Left ventricle myocardium inferior (tissue), 1 donor: ENCODE measurements around the gene MPPED2. TPM values are rescaled to one million over a fixed set of nuclear protein-coding genes. Genes with fewer than 3 reads are reported as not detected.

Experiments used
- DNase-seq: peaks from one replicate; pipeline ENCODE4 v3.0.0-alpha.2; 2020
- H3K27ac ChIP-seq: fragments of 200-600 bp; replicated peaks from 2 replicates; pipeline ENCODE4 v1.8.0; 2021
- H3K27me3 ChIP-seq: fragments of 200-600 bp; 2 replicates; pipeline ENCODE4 v1.8.0; 2021; ENCODE audit warnings: low read depth
- H3K36me3 ChIP-seq: fragments of 200-600 bp; 2 replicates; pipeline ENCODE4 v1.8.0; 2021
- H3K4me1 ChIP-seq: fragments of 200-600 bp; 2 replicates; pipeline ENCODE4 v1.8.0; 2021
- H3K4me3 ChIP-seq: fragments of 200-600 bp; 2 replicates; pipeline ENCODE4 v1.8.0; 2021; ENCODE audit warnings: mild to moderate bottlenecking, moderate library complexity
- H3K9me3 ChIP-seq: fragments of 200-600 bp; replicated peaks from 2 replicates; pipeline ENCODE4 v1.8.0; 2021
- intact Hi-C: fragments of 100-400 bp; cut with micrococcal nuclease; formaldehyde crosslinking; loops from one replicate; pipeline ENCODE4 v1.11.0; 2022
- total RNA-seq: library from RNA; stranded (reverse); fragmentation: NEBNext Ultra II Directional; extraction: Animal tissue kit (Norgen Biotek cat#: 25700); gene quantifications from one replicate; pipeline ENCODE4 v1.2.1, GENCODE V29; 2021
- TF ChIP-seq, protein P1 (sequence below): fragments of 200-600 bp; IDR thresholded peaks from 2 replicates; pipeline ENCODE4 v1.8.0; 2021; ENCODE audit warnings: antibody characterized with exemption, mild to moderate bottlenecking, borderline replicate concordance
- donor health status: DM: no; HTN: yes; CAD: no; lungs with severe emphysema.

MPPED2 gene
- total RNA-seq, 1 donor from 2014 or later, result 10.8 TPM

DNA sequence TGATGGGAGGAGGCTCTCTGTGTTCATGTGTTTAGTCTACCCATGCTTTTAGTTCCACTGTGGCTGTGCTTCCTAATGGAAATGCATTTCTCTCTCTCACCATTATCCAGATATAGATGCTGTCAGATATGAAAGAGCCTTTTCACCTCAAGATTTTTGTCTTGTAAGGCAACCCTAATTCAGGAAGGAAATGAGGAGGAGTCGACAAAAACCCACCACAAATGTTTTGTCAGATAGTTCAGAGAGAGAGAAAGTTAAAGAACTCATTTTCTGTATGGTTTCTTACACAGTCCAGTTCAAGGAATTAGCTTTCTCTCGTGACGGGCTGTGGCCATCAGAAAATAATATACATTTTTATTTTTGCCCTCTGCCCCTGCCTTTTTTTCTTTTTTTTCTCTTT, 180.8 kb downstream of the MPPED2 start:
- TF ChIP-seq, protein P1, sequence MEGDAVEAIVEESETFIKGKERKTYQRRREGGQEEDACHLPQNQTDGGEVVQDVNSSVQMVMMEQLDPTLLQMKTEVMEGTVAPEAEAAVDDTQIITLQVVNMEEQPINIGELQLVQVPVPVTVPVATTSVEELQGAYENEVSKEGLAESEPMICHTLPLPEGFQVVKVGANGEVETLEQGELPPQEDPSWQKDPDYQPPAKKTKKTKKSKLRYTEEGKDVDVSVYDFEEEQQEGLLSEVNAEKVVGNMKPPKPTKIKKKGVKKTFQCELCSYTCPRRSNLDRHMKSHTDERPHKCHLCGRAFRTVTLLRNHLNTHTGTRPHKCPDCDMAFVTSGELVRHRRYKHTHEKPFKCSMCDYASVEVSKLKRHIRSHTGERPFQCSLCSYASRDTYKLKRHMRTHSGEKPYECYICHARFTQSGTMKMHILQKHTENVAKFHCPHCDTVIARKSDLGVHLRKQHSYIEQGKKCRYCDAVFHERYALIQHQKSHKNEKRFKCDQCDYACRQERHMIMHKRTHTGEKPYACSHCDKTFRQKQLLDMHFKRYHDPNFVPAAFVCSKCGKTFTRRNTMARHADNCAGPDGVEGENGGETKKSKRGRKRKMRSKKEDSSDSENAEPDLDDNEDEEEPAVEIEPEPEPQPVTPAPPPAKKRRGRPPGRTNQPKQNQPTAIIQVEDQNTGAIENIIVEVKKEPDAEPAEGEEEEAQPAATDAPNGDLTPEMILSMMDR, result no peak
- Histone ChIP-seq H3K36me3 (no peaks in the 10 kb centered on the region), H3K9me3 (no peaks in the 10 kb centered on the region), H3K4me3 (no peak overlapping the region), H3K27ac (no peak overlapping the region), H3K4me1 (peaks cover 11% of the 10 kb centered on the region), H3K27me3 (no peaks in the 10 kb centered on the region)
- intact Hi-C loops, result no loop called here
- no peak for DNase-seq

DNA sequence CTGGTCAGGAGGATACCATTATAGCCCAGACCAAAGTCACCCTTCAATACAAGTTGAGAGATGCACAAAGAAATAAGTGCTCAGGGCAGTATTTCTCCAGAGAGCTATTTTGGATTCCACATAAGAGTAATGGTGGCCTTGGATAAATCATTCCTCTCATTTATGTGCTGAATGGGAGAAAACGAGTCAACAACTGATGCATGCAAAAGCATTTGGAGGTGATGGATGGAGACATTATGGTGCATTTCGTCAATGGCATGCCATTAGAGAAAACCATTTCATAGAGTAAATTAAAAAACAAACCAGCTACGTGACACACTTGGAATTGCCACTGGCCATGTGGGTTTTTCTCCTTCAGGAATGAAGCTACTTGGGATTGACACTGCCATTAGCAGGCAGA, 182.0 kb downstream of the MPPED2 start:
- Histone ChIP-seq H3K9me3 (no peaks in the 10 kb centered on the region), H3K27me3 (no peaks in the 10 kb centered on the region), H3K4me1 (peaks cover 11% of the 10 kb centered on the region), H3K4me3 (no peak overlapping the region), H3K36me3 (no peaks in the 10 kb centered on the region), H3K27ac (no peak overlapping the region)
- TF ChIP-seq, protein P1, result no peak
- intact Hi-C loops, result no loop called here
- no peak for DNase-seq

DNA sequence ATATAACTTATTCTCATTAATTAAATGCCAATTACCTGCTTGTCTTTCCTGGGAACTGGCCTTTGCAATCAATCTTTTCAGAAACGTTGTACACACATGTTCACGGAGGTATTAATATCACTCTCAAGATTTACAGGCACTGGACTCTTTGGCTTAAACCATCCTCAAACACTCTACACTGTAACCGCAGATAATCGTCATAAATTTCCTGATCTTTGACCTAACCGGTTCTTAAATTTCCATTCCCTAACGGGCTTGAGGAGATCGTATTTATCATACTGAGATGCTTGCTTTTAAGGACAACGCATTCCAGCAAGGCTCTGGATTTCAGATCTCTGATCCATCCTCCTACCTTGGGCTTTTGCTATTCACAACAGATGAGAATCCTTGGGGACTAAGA, 190.4 kb downstream of the MPPED2 start:
- H3K27ac ChIP-seq, result no peak overlapping the region
- H3K9me3 ChIP-seq, result no peaks in the 10 kb centered on the region
- H3K4me1 ChIP-seq, result peaks cover 18% of the 10 kb centered on the region
- no peaks in the 10 kb centered on the region for H3K27me3 ChIP-seq
- TF ChIP-seq, protein P1, result no peak
- no peak overlapping the region for H3K4me3 ChIP-seq
- no peak for DNase-seq
- H3K36me3 ChIP-seq, result no peaks in the 10 kb centered on the region
- intact Hi-C loops, result no loop called here

DNA sequence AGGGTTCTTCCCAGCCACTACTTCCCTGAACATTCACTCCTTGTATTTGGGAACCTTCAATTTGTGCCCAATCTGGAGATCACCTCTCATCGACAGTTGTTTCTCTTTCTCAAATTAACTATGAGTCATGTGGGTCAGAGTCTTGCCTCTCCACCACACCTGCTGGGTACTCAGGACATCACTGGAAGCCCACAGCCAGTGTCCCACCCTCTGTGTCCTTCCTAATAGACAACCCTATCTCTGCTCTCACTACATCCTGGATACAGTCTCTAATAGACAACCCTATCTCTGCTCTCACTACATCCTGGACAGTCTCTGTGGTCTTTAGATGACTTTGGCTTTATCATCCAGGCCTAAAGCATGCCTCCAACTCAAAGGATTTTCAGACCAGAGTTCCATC, 193.1 kb downstream of the MPPED2 start:
- intact Hi-C loops, result no loop called here
- no peak for DNase-seq
- no peaks in the 10 kb centered on the region for H3K27me3 ChIP-seq
- H3K4me1 ChIP-seq, result peaks cover 28% of the 10 kb centered on the region
- no peak overlapping the region for H3K4me3 ChIP-seq
- TF ChIP-seq, protein P1, result no peak
- H3K27ac ChIP-seq, result peak overlapping the region; percentile 21
- H3K9me3 ChIP-seq, result no peaks in the 10 kb centered on the region
- no peaks in the 10 kb centered on the region for H3K36me3 ChIP-seq

DNA sequence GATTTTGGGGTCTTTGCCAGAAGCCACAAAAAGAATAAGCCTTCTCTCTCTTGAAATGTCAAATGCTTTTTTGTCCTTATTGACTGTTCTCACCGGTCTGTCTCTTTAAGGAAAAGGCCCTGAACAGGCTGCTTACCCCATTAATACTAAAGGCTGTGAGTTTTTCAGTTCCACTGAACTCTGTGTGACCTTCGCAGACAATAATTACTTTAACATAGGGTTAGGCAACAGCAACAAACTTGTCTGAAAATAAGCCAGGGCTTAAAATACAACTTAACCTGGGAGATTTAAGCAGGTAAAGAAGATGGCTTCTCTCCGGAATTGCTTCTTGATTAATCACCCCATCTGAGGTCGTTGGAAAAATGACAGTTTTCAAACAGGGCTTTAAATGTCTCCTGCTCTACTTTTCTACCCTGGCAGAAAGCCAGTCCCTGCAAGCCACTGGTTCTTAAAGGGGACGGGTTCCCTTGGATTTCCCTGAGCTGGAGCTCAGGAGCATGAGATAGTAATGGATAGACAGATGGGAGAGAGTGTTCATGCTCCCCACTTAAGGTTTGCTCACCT, 193.8 kb downstream of the MPPED2 start:
- Histone ChIP-seq H3K27ac (peak overlapping the region; percentile 21), H3K9me3 (no peaks in the 10 kb centered on the region), H3K4me3 (peak overlapping the region; percentile 24), H3K36me3 (no peaks in the 10 kb centered on the region), H3K4me1 (peaks cover 28% of the 10 kb centered on the region), H3K27me3 (no peaks in the 10 kb centered on the region)
- intact Hi-C loops, result no loop called here
- TF ChIP-seq, protein P1, result no peak
- no peak for DNase-seq
